ENCODE results near the gene TRIM16.
A peak's percentile ranks its signal among the peaks of the same experiment; 100 is the strongest.
"Not testable (repeated sequence)": the region's sequence is repeated elsewhere in the genome, so short reads cannot be mapped to it uniquely, and the experiment has no call there.

Gene TRIM16

DNA sequence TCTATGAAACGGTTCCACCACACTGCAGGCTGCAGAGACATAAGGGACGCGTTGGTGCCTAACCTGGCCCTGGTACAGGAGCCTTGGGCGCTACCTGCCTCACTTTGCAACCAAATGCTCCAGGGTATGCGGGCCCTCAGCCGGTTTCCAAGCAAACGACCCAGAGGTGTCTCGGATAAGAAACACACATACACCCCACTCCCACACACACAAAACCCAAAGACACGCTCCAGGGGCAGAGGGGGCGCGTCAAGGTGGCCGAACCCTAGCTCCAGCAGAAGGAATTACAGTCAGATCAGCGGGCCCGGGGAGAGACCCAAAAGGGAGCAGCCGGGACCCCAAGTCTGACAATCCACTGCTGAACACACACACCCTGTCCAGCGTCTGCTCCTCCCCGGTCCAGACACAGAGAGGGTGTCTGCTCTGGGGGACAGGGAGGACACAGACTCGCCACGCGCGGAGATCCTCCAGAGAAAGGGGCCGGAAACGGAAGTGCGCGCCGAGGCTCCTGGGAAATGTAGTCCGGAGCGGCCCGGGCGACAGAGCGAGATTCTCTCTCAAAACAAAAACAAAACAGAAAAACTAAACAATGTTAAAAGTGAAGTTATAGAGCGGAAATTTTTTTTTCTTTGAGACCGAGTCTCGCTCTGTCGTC, at the start of gene TRIM16:
TRIM16 (minus strand) TSS at position 488 of the 655 bp plus-strand sequence. CDS start 32,702 bp downstream, outside the sequence.
- not testable (repeated sequence) for H3K9me3 ChIP-seq (ENCODE audit: control insufficient read depth, insufficient read depth, low read length); H3K27me3 ChIP-seq (ENCODE audit: control insufficient read depth, insufficient read depth, low read length); H3K4me1 ChIP-seq (ENCODE audit: control insufficient read depth, insufficient read depth, low read length); H3K36me3 ChIP-seq (ENCODE audit: control insufficient read depth, insufficient read depth, low read length)
- Histone ChIP-seq H3K4me3 (ENCODE audit: low read depth, low read length) (peak within 1 kb of the TSS; percentile 75), H3K9ac (ENCODE audit: low read depth, low read length) (peak within 1 kb of the TSS; percentile 60)

DNA sequence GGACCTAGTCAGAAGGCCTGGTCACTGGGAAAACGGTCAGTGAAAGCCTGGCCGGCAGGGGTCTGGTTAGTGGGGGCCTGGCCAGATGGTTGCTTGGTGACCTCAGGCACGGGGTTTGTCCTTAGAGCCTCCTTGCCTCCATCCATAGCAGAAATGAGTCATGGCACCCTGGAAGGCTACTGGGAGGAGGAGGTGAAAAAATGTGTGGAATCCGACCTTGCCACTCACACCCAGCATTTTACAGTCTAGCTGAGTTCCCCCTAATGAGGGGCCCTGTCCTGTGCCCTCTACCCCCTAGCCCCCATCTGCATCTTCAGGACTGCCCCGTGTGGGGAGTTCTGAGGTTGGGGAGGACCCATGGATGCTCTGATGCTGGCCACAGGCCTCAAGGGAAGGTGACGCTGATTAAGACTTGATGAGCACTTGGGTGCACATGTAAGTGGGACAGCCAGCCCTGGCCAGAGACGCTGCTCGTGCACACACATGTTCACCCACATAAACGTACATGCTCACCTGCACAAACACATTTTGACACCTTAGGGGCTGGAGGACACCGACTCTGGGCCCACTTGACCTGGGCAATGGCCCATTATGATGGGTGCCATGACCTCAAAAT, 49.2 kb upstream of the TRIM16 start:
- not testable (repeated sequence) for H3K36me3 ChIP-seq (ENCODE audit: control insufficient read depth, insufficient read depth, low read length); H3K9ac ChIP-seq (ENCODE audit: low read depth, low read length); H3K27me3 ChIP-seq (ENCODE audit: control insufficient read depth, insufficient read depth, low read length); H3K4me3 ChIP-seq (ENCODE audit: low read depth, low read length); H3K4me1 ChIP-seq (ENCODE audit: control insufficient read depth, insufficient read depth, low read length); H3K9me3 ChIP-seq (ENCODE audit: control insufficient read depth, insufficient read depth, low read length)

DNA sequence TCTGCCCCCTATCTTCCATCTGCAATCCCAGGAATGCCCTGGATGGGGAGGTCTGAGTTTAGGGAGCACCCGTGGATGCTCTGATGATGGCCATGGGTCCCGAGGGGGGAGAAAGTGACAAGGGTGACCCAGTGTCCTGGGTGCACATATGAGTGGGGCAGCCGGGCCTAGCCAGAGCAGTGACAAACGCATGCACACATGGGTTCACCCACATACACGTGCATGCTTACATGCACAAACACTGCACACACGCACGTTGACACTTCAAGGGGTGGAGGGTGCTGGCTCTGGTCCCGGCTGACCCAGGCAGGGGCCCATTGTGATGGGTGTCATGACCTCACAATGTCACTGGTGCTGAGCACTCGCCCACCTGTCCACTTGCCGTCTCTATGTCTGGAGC, 47.8 kb upstream of the TRIM16 start, which contains the start of gene TBC1D26:
TBC1D26 (plus strand) TSS at position 384 of the 400 bp plus-strand sequence. CDS start 3,066 bp downstream, outside the sequence.
- H3K27me3 ChIP-seq (ENCODE audit: control insufficient read depth, insufficient read depth, low read length); H3K36me3 ChIP-seq (ENCODE audit: control insufficient read depth, insufficient read depth, low read length); H3K9me3 ChIP-seq (ENCODE audit: control insufficient read depth, insufficient read depth, low read length); H3K4me1 ChIP-seq (ENCODE audit: control insufficient read depth, insufficient read depth, low read length); H3K4me3 ChIP-seq (ENCODE audit: low read depth, low read length); H3K9ac ChIP-seq (ENCODE audit: low read depth, low read length): not testable (repeated sequence)

DNA sequence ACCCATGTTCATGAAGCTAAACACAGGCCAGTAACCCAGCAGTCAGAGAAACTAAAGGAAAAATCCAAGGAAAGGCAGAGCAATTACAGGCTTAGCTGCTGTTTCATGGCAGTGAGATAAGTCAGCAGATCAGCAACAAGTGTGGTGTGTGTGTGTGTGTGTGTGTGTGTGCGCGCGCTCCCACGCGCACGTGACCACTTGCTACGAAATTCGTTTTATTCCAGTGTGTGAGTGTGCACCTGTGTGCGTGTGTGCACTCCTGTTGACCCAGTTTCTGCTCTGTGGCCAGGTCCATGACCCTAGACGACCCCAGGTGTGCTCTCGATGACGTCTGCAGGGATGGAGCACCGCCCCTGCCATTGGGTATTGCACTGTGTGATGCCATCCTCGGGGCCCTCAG, 46.4 kb upstream of the TRIM16 start:
- not testable (repeated sequence) for H3K4me3 ChIP-seq (ENCODE audit: low read depth, low read length); H3K27me3 ChIP-seq (ENCODE audit: control insufficient read depth, insufficient read depth, low read length); H3K36me3 ChIP-seq (ENCODE audit: control insufficient read depth, insufficient read depth, low read length); H3K4me1 ChIP-seq (ENCODE audit: control insufficient read depth, insufficient read depth, low read length); H3K9me3 ChIP-seq (ENCODE audit: control insufficient read depth, insufficient read depth, low read length); H3K9ac ChIP-seq (ENCODE audit: low read depth, low read length)

DNA sequence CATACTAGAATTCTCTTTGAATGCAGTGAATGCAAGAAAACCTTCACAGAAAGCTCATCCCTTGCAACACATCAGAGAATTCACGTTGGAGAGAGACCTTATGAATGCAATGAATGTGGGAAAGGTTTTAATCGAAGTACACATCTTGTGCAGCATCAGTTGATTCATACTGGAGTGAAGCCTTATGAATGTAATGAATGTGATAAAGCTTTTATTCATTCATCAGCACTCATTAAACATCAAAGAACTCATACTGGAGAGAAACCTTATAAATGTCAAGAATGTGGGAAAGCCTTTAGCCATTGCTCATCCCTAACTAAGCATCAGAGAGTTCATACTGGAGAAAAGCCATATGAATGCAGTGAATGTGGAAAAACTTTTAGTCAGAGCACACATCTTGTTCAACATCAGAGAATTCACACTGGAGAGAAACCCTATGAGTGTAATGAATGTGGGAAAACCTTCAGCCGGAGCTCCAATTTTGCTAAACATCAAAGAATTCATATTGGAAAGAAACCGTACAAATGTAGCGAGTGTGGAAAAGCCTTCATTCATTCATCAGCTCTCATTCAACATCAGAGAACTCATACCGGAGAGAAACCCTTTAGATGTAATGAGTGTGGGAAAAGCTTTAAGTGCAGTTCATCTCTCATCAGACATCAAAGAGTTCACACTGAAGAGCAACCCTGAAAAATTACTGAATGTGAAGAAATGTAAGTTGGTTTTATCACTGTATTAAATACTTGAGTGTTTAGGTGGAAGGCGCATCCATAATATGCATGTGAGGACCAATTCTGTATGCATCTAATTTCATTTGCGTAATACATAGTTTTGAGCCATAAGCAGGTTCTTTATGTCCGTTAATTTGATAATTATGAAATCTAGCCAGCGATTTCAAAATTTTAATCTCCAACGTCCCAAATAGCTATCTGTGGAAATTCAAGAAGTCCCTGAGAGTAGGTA, 32.8 kb upstream of the TRIM16 start:
- H3K4me1 ChIP-seq (ENCODE audit: control insufficient read depth, insufficient read depth, low read length); H3K36me3 ChIP-seq (ENCODE audit: control insufficient read depth, insufficient read depth, low read length); H3K27me3 ChIP-seq (ENCODE audit: control insufficient read depth, insufficient read depth, low read length); H3K9me3 ChIP-seq (ENCODE audit: control insufficient read depth, insufficient read depth, low read length); H3K9ac ChIP-seq (ENCODE audit: low read depth, low read length): not testable (repeated sequence)
- peak overlapping the region; percentile 3 for H3K4me3 ChIP-seq (ENCODE audit: low read depth, low read length)

DNA sequence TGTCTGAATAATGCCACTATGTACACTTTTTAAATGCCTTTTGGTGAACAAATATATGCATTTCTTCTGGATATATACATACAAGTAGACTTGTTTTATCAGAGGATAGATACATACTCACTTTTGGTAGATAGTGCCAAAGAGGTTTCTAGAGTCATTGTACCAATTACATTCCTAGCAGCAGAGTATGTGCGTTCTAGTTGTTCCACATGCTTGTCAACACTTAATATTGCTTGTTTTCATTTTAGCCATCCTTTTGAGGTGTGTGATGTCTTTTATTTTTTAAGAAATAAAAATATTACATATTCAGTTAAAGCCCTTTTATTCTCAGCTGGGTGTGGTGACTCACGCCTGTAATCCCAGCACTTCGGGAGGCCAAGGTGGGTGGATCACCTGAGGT, 24.8 kb upstream of the TRIM16 start:
- not testable (repeated sequence) for H3K9me3 ChIP-seq (ENCODE audit: control insufficient read depth, insufficient read depth, low read length); H3K9ac ChIP-seq (ENCODE audit: low read depth, low read length); H3K27me3 ChIP-seq (ENCODE audit: control insufficient read depth, insufficient read depth, low read length); H3K4me3 ChIP-seq (ENCODE audit: low read depth, low read length); H3K4me1 ChIP-seq (ENCODE audit: control insufficient read depth, insufficient read depth, low read length)
- H3K36me3 ChIP-seq (ENCODE audit: control insufficient read depth, insufficient read depth, low read length) = peaks cover 25% of the 10 kb centered on the region

DNA sequence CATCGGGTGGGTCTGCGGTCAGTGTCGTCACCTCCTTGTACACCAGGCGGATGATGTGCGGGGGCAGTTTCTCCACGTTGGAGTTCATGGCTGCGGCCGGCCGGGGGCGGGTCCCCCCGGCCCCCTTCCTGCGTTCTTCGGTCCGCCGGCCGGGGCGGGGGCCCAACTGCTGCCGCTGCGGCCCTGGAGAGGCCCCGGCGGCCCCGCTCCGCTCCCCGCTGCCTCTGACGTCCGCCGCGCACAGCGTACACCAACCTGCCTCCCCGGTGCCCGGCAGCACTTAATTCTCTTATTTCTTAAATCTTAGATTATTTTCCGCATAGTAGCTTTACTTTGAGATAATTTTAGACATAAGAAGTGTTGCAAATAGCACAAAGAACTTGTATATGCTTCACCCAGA, 20.7 kb upstream of the TRIM16 start:
- H3K36me3 ChIP-seq (ENCODE audit: control insufficient read depth, insufficient read depth, low read length) = peaks cover 25% of the 10 kb centered on the region
- not testable (repeated sequence) for H3K4me3 ChIP-seq (ENCODE audit: low read depth, low read length); H3K9me3 ChIP-seq (ENCODE audit: control insufficient read depth, insufficient read depth, low read length); H3K4me1 ChIP-seq (ENCODE audit: control insufficient read depth, insufficient read depth, low read length); H3K9ac ChIP-seq (ENCODE audit: low read depth, low read length); H3K27me3 ChIP-seq (ENCODE audit: control insufficient read depth, insufficient read depth, low read length)

DNA sequence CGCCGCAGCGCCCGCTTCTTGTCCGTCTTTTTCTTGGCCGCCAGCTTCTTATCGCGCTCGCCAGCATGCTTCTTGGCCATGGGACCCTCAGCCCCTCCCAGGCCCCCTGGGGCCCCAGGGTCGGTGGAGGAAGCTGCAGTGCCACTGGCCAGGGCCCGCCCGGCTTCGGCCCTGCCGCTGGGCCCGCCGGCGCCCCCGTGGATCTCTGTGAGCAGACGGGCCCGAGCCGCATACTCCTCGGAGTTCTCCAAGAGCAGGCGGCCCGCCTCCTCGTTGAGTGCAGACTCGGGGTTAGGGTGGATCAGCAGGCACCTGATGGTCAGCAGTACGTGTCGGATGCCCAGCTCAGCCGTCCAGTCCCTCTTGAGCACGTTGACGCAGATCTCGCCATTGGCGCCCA, 20.1 kb upstream of the TRIM16 start:
- H3K27me3 ChIP-seq (ENCODE audit: control insufficient read depth, insufficient read depth, low read length); H3K9ac ChIP-seq (ENCODE audit: low read depth, low read length); H3K4me1 ChIP-seq (ENCODE audit: control insufficient read depth, insufficient read depth, low read length); H3K9me3 ChIP-seq (ENCODE audit: control insufficient read depth, insufficient read depth, low read length); H3K4me3 ChIP-seq (ENCODE audit: low read depth, low read length): not testable (repeated sequence)
- H3K36me3 ChIP-seq (ENCODE audit: control insufficient read depth, insufficient read depth, low read length) = peaks cover 25% of the 10 kb centered on the region

DNA sequence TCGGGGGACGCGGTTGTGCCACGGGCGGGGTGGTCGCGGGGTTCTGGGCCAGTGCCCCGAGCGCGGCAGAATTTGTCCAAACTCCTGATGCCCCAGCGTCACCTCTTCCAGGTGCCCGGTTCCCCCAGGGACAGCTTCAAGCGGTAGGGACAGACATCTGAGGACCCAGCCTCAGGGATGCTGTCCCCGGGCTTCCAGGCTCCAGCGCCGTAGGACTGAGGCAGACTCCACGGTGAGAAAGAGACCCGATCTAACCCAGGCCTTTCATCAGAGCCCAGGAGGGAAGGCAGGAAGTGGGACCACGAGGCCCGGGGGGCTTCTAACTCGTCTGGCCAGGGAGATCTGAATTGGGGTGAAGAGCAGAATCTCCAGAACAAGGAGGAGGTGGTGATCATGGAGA, 15.8 kb upstream of the TRIM16 start:
- H3K4me1 ChIP-seq (ENCODE audit: control insufficient read depth, insufficient read depth, low read length); H3K9me3 ChIP-seq (ENCODE audit: control insufficient read depth, insufficient read depth, low read length); H3K36me3 ChIP-seq (ENCODE audit: control insufficient read depth, insufficient read depth, low read length); H3K27me3 ChIP-seq (ENCODE audit: control insufficient read depth, insufficient read depth, low read length): not testable (repeated sequence)
- Histone ChIP-seq H3K4me3 (ENCODE audit: low read depth, low read length) (peak overlapping the region; percentile 60), H3K9ac (ENCODE audit: low read depth, low read length) (peak overlapping the region; percentile 60)

DNA sequence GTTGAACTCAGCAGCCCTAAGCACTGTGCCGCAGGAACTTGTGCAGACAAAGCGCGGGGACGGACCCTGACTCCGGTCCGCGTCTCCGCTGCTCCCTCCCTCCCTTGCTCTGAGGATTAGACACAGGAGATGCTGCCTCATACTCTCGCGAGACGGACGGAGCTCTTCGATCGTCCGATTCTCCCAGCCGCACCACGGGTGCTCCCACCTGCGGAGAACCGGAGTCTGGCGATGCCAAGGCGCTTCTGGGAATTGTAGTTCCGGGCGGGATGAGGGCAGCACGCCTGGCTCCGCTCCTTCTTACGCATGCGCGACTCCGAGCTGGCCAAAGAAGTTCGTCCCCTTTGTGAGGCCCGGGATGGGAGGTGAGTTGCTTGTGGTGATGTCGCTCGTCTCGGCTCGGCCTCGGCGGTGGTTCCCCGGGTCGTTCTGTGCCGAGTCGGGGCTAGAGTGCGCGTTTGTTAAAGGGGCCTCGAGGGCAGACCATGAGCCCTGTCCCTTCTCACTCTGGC, 15.4 kb upstream of the TRIM16 start, which contains the start of gene ZNF286A:
ZNF286A (plus strand) TSS at position 340 of the 512 bp plus-strand sequence. CDS start 578 bp downstream, outside the sequence.
- H3K4me1 ChIP-seq (ENCODE audit: control insufficient read depth, insufficient read depth, low read length); H3K9me3 ChIP-seq (ENCODE audit: control insufficient read depth, insufficient read depth, low read length); H3K27me3 ChIP-seq (ENCODE audit: control insufficient read depth, insufficient read depth, low read length); H3K36me3 ChIP-seq (ENCODE audit: control insufficient read depth, insufficient read depth, low read length): not testable (repeated sequence)
- Histone ChIP-seq H3K9ac (ENCODE audit: low read depth, low read length) (peak within 1 kb of the TSS; percentile 60), H3K4me3 (ENCODE audit: low read depth, low read length) (peak within 1 kb of the TSS; percentile 60)

DNA sequence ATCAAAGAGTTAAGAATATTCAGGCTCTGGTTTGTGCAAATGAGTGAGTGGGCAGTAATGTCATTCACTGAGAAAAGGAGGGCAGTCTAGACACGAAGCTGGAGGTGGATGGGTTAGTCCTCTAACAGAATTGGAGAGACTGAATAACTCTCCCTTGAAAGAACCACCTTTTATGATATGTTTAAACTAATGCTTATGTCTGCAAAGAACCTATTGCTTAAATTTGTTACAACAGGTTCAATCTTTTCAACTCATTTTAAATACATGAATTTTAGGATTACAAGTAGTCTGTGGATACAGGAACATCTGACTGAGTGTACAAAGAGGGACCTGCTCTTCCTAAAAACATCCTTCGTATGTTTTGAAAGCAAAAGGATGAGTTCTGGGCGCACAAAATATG, 14.9 kb upstream of the TRIM16 start:
- H3K4me3 ChIP-seq (ENCODE audit: low read depth, low read length) = peak overlapping the region; percentile 37
- not testable (repeated sequence) for H3K27me3 ChIP-seq (ENCODE audit: control insufficient read depth, insufficient read depth, low read length); H3K4me1 ChIP-seq (ENCODE audit: control insufficient read depth, insufficient read depth, low read length); H3K9ac ChIP-seq (ENCODE audit: low read depth, low read length); H3K9me3 ChIP-seq (ENCODE audit: control insufficient read depth, insufficient read depth, low read length); H3K36me3 ChIP-seq (ENCODE audit: control insufficient read depth, insufficient read depth, low read length)

Data from iPS-15b (cell line).